ENCODE data around the gene TIMP2.

The TIMP2 gene

DNA sequence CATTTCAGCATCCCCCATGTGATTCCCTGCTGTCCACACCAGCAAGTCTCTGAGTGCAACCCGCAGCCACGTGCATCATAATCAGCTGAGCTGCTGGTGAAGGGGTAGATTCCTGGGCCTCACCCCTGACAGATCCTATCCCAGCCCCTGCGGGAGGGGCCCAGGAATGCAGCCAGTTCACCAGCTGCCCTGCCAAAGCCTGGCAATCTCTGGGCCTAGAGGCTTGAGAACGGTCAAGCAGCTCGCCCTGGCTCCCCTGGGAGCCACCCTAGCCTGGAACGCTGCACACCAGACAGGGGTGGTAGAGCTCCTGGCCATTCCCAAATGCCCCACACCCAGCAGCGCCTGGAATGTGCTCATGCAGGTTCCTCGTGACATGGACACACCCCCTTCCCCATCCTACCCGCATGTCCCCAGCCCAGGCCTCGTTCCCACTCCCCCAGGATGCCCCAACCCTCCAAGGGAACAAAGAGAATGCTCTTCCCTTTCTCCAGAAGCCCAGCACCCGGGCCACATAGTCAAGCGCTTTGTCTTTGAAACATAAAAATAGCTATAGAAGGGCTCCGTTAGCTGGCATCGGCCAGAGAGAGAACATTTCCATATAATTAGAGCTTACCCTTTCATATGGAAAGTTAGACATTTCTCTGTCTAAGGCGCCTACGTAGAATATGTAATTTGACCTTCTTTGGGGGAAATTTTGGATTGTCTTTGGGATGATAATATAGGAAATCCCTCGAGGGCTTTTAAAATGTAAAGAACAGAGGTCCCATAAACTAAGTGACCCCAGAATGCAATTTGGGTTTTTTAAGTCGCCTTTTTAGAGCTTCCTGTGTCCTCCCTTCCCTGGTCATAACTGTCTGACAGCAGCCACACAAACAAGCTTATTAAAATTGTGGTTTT is 25.6 kb downstream of the TIMP2 start:
- Histone ChIP-seq H3K4me1 (peaks cover 0 to 95% (median 68%) of the 10 kb centered on the region in 4 donors), H3K27me3 (no peaks in the 10 kb centered on the region), H3K36me3 (peaks cover 0 to 35% (median 6%) of the 10 kb centered on the region in 3 donors), H3K9me3 (no peaks in the 10 kb centered on the region), H3K27ac (peak overlapping the region; percentile 41 to 66), H3K4me3 (no peak overlapping the region)
- intact Hi-C loops (cut with DNase I; ENCODE audit: low total_unique reads), result loop anchor here (5.0 kb wide), 1 partner anchor 58 kb away; no protein-coding TSS in a partner anchor
- TF ChIP-seq, protein P1, sequence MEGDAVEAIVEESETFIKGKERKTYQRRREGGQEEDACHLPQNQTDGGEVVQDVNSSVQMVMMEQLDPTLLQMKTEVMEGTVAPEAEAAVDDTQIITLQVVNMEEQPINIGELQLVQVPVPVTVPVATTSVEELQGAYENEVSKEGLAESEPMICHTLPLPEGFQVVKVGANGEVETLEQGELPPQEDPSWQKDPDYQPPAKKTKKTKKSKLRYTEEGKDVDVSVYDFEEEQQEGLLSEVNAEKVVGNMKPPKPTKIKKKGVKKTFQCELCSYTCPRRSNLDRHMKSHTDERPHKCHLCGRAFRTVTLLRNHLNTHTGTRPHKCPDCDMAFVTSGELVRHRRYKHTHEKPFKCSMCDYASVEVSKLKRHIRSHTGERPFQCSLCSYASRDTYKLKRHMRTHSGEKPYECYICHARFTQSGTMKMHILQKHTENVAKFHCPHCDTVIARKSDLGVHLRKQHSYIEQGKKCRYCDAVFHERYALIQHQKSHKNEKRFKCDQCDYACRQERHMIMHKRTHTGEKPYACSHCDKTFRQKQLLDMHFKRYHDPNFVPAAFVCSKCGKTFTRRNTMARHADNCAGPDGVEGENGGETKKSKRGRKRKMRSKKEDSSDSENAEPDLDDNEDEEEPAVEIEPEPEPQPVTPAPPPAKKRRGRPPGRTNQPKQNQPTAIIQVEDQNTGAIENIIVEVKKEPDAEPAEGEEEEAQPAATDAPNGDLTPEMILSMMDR (IDR thresholded peaks at IDR 0.05), result no peak
- peak in 1 of 2 donors; percentile 91 for DNase-seq

DNA sequence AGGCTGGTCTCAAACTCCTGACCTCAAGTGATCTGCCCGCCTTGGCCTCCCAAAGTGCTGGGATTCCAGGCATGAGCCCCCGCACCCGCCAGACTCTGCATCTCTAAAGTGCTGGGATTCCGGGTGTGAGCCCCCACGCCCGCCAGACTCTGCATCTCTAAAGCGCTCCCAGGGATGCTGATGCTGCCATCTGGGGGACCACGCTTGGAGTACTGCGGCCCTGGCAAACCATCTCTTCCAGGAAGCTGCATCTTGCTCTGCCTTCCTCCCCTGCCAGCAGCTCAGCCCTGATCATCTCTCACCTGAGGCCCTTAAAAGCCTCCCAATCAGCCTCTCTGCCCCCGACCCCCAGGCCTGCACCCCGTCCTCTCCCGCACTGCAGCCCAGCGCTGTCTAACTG is 26.2 kb downstream of the TIMP2 start:
- Histone ChIP-seq H3K9me3 (no peaks in the 10 kb centered on the region), H3K27me3 (no peaks in the 10 kb centered on the region), H3K36me3 (peaks cover 0 to 30% (median 6%) of the 10 kb centered on the region in 3 donors), H3K27ac (peak overlapping the region; percentile 41 to 66), H3K4me3 (no peak overlapping the region), H3K4me1 (peaks cover 0 to 95% (median 64%) of the 10 kb centered on the region in 4 donors)
- TF ChIP-seq, protein P1 (IDR thresholded peaks at IDR 0.05), result no peak
- no peak for DNase-seq
- intact Hi-C loops (cut with DNase I; ENCODE audit: low total_unique reads), result no loop called here

DNA sequence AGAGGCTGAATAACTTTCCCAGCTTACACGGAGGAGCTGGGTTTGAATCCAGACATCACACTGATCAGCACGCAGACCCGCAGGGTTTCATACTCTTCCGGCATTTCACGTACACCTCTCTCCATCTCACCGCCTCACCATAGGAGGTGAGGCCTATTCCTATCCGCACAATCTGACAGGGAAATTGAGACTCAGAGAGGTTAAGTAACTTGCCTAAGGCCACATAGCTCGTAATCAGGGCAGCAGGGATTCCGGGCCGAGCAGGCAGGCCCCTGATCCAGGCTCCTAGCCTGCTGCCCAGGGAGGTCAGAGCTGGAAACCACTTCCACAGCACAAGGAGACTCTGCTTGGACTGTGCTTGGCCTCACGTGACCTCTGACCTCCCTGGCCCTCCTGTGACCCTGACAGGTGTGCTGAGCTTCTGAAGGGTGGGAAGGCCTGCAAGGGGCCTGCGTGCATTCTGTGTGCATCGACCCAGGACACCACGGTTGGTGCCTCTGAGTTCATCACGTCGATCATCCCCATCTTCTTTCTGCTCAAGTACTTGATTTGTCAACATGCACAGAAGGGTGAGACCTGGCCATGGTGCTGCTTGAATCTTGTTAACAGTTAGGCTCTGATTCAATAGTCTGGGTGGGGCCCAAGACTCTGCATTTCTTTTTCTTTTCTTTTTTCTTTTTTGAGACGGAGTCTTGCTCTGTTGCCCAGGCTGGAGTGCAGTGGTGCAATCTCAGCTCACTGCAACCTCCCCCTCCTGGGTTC is 26.9 kb downstream of the TIMP2 start:
- no peak for DNase-seq
- no peaks in the 10 kb centered on the region for H3K27me3 ChIP-seq
- peaks cover 0 to 29% (median 6%) of the 10 kb centered on the region in 3 donors for H3K36me3 ChIP-seq
- H3K9me3 ChIP-seq, result no peaks in the 10 kb centered on the region
- peaks cover 0 to 95% (median 63%) of the 10 kb centered on the region in 4 donors for H3K4me1 ChIP-seq
- intact Hi-C loops (cut with DNase I; ENCODE audit: low total_unique reads), result no loop called here
- TF ChIP-seq, protein P1 (IDR thresholded peaks at IDR 0.05), result no peak
- H3K27ac ChIP-seq, result peak overlapping the region; percentile 41 to 66
- H3K4me3 ChIP-seq, result no peak overlapping the region

DNA sequence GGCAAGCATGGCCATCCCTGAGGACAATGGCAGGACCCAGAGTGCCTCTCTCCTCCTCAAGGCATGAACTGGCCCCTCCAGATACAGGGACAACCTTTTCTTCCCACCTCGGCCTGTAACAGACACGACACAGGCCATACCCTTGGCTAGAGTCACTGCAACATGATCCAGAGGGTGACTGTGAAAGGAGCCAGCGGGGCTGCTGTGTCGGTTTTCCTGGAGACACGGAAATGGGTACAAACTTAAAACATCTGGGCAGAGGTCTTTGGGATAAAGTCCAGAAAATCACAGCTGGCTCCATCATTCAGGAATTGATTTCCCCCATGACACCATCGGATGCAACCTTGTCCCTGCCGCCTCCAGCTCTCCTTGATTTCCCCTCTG is 27.5 kb downstream of the TIMP2 start:
- intact Hi-C loops (cut with DNase I; ENCODE audit: low total_unique reads), result no loop called here
- peaks cover 0 to 95% (median 63%) of the 10 kb centered on the region in 4 donors for H3K4me1 ChIP-seq
- TF ChIP-seq, protein P1 (IDR thresholded peaks at IDR 0.05), result no peak
- H3K4me3 ChIP-seq, result no peak overlapping the region
- H3K27ac ChIP-seq, result peak overlapping the region; percentile 43 to 66
- DNase-seq, result no peak
- H3K36me3 ChIP-seq, result peaks cover 0 to 26% (median 6%) of the 10 kb centered on the region in 3 donors
- H3K27me3 ChIP-seq, result no peaks in the 10 kb centered on the region
- no peaks in the 10 kb centered on the region for H3K9me3 ChIP-seq

DNA sequence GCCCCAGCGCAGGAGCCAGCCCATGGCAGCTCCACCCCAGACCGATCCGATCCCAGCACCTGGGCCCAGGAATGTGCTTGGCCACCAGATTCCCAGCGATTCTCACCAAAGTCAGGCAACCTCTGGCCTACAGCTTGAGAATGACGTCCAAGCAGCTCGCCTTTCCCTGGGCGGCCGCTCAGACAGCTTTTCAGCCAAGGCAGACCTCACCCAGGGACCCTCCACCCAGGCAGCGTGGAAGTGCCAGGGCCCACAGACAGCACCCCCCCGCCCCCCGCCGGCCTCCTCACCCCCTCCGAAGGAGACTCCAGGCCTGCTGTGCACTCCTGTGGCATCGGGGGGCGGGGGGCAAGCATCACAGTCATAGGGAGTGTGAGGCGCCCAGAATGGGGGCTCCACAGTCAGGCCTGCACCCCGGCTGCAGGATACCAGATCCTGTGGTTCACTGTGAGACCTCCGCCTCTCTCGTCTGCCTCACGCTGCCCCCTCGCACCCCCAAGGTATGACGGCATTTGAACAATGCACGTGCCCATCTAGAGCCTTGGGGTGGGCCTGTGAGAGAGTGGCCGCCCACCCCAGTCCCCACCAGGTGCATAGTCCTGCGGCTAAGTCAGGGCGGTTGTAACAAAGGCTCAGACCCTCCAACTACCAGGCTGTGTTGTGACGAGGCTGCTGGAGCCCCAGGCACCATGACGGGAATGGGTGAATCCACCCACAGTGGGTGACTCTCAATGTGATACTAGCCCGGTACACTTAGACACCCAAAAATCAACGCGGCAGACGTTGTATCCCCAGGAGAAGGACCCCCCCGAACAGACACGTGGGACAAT is 28.1 kb downstream of the TIMP2 start:
- intact Hi-C loops (cut with DNase I; ENCODE audit: low total_unique reads), result no loop called here
- no peaks in the 10 kb centered on the region for H3K9me3 ChIP-seq
- H3K36me3 ChIP-seq, result peaks cover 0 to 22% (median 6%) of the 10 kb centered on the region in 3 donors
- TF ChIP-seq, protein P1 (IDR thresholded peaks at IDR 0.05), result no peak
- H3K4me1 ChIP-seq, result peaks cover 0 to 95% (median 69%) of the 10 kb centered on the region in 4 donors
- H3K27ac ChIP-seq, result peak overlapping the region; percentile 43 to 66
- no peak for DNase-seq
- no peaks in the 10 kb centered on the region for H3K27me3 ChIP-seq
- no peak overlapping the region for H3K4me3 ChIP-seq
